HG02840 (cell line): ENCODE measurements around the gene KCTD18.

Experiments used
- ATAC-seq: cut with Tn5 transposase; IDR thresholded peaks from one replicate; pipeline ENCODE4 v1.9.1; 2021; ENCODE audit warnings: mild to moderate bottlenecking, moderate library complexity, moderate number of reproducible peaks; ENCODE audit not compliant: unreplicated experiment, low FRiP score

The KCTD18 gene

DNA sequence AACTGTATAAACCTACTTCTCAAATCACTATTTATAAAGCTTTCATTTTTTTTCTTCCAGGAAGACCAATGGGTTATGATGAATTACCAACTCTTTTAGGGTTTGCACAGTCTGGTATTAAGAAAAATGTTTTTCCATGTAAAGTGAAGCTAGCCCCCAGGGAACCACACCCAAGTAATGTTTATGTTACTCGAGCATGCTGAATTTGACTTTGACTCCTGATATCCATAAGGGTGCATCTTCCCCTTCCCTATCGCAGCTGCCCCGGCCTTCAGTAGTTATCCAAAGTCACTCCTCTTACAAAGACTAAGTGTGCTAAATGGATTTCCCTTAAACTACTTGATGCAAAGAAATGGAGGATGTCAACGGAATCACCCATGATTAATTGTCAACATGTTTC lies 21.7 kb downstream of the KCTD18 start:
- ATAC-seq, result no peak

DNA sequence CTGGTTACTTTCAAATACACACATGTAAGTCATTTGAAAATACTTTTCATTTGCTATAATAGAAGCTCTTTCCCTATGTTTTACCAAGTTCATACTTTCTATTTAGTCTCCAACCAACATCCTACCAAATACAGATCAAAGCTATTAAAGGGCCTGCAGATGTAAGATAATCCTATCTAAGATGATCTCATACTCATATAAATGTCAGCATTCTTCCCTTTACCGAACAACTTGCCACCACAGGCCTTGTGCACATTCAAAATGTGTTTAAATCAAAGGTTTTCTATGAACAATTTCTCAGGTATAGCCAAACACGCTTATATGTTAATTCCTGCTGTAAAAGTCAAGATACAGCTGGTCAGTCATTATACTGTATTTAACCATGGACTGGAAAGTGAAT lies 23.3 kb downstream of the KCTD18 start:
- ATAC-seq, result no peak

DNA sequence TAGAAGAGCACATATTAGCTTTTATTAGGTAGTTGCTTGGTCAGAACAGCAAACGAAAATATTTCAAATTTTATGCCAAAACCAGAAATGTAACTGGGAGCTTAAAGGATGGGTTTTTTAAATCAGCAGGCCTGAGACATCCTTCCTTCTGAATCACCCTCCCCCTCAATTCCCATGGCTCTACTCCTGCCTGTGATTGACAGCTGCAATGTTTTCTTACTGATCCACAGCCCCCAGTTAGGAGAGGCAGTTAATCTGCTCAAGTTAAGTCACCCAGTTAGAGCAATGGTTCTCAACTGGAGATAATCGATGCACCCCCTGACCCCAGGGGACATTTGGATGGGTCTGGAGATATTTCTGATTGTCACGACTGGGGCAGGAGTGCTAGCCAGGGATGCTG lies 24.9 kb downstream of the KCTD18 start:
- no peak for ATAC-seq

DNA sequence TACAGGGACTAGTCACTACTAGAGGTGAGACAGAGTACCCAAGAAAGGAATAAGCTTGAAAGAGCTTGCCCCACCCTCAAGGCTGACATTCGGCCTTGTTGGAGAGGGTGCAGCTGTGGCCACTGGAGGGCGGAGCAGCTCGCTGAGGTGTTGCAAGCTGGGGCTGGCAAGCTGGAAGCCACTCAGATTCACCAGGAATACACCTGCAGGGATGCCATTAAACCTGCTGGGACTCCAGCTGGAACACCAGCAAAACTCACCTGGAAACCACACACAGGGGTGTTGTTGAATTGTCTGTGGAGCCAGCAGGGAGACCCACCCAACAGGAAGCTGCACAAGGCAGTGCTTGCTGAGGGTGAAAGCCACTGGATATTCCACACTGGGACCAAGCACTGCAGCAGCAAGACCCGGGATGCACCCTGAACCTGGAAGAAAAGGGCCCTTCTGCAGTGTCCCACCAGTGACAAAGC lies 26.1 kb downstream of the KCTD18 start:
- ATAC-seq, result no peak

DNA sequence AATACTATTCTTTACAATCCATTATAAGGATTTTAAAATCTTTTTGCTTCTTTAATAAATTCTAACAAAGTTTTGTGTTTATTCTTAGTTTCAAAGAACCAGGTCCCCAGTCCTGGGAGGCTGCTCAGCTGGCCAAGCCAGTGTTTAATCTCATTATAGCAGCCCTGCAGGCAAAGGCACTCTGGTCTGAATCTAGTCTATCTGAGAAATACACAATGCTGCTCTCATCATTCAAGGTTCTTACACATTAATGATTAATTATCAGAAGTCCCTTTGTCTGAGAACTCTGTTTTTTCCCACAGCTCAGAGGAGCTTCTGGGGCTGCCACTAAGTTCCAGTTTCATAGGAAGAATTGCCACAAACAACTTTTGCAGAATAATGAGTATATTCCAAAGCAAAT lies 27.7 kb downstream of the KCTD18 start:
- peak; percentile 53 for ATAC-seq

DNA sequence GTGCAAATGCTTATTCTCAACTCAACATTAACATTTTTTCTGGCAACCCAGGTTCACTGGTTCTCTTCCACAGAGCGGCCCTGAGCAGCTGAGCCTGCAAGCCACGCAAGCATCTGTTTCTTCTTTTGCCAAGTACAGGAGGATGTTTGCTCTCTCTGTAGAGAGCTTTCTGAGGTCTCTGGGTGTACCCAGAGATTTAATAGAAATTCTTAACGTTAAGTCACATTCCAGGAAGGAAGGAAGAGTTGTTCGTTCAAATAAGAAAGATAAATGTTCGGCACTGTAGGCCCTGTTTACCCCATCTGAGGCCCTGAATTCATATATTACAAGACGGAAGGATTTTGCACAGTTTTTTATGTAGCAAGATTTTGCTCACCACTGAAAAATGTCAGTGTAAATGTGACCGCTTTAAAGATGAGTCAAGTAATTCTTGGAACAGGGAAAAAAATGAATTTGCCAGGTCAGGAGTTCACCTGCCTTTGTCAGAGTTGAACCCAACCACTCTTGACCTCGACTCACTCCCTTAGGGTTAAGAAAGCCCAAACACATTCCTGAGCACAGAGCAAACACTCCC lies 30.1 kb downstream of the KCTD18 start:
- ATAC-seq, result no peak

DNA sequence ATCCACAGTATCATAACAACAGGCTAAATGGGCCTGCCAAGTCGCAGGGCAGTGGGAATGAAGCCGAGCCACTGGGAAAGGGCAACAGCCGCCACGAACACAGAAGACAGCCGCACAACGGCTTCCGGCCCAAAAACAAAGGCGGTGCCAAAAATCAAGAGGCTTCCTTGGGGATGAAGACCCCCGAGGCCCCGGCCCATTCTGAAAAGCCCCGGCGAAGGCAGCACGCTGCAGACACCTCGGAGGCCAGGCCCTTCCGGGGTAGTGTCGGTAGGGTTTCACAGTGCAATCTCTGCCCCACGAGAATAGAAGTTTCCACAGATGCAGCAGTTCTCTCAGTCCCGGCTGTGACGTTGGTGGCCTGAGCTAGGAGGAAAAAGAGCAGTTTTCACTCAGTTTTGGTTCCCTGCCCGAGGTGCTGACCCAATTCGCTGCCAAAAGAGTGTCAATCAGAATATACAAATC lies 32.2 kb downstream of the KCTD18 start:
- ATAC-seq, result no peak

DNA sequence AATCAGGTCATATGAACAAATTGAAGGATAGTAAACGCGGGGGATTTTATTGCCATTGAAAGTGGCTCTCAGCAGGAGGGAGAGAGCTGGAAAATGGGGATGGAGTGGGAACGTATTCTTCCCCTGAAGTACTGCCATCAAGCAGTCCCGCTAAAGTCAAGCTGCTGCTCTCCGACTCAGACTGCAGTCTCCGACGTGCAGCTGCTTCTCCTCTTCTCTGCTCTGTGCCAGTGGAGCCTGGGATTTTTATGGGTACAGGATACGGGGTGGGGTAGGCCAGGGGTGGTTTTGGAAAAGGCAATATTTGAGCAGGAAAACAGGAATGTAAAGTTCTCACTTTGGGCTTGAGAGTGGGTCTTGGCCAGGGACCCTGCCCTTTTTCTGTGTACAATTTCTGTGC lies 33.0 kb downstream of the KCTD18 start:
- no peak for ATAC-seq

DNA sequence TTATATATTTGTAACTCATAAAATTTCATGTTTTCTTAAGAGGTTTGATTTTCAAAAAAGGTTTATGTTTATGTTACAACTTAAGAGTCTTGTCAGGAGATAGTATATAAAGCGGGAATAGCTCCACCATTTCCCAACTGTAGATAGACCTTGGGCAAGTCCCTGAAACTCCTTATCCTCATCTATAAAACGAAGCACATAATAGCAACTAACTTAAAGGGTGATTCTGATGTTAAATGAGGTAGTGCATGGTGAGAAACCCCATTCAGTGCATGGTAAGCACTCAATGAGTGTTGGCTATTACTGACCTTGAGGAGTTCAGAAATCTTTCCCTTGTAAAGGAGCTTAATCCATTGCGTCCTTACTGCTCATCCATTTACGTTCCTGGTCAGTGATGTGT lies 34.1 kb downstream of the KCTD18 start:
- no peak for ATAC-seq

DNA sequence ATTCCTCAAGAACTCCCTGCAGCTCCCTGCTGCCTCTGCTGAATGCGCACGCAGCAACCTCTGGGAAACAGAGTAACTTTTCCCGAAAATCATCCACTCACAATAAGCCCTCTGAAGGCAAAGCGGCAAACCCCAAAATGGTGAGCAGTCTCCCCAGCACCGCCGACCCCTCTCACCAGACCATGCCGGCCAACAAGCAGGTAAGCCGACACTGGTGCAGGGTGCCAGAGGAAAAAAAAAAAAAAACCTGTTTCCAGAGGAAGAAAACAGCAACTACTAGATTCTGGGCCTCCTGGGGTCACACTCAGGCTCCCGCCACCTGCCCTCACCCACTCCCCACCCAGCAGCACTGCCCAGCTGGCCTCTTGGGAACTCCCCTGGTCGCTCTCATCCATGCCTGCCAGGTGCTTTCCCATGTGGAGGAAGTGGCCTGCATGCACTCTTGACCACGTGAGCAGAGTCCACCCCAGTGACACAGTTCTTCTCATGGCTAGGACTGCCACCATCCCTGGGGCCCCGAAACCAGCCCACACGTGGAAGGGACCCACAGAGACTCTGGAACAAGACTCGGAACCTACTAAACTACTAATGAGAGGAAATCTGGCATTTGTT lies 36.9 kb downstream of the KCTD18 start:
- no peak for ATAC-seq

DNA sequence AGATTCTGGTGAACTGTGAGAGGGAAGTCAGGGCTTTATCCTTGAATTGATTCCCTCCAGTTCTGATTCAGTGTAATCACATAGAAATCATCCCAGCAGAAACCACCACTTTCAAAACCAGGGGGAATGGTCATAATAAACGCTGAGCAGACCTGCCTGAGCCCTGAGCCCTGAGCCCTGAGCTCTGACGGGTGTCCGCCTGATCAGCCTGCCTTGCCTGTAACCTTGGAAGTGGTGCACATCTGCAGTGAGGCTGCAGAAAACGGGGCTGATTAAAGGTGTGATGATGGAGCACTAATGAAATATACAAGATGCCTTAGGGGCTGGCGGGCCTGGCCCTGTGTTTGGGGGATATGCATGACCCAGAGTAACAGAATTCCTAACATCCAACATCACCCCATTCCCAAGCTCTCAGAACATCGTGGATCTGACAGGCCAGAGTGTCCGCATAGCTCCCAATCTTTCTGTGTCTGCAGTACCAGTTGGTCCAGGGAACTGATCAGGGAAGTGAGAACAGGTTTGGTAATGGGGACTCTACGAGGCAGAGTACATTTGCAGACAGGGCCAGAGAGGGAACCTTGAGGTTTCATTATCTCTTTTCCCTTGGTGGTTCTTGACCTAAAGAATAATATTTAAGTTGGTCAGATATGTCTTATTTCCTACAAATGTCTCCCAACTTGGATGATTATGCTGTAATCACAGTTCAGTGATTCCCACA lies 37.8 kb downstream of the KCTD18 start:
- peak; percentile 16 for ATAC-seq

DNA sequence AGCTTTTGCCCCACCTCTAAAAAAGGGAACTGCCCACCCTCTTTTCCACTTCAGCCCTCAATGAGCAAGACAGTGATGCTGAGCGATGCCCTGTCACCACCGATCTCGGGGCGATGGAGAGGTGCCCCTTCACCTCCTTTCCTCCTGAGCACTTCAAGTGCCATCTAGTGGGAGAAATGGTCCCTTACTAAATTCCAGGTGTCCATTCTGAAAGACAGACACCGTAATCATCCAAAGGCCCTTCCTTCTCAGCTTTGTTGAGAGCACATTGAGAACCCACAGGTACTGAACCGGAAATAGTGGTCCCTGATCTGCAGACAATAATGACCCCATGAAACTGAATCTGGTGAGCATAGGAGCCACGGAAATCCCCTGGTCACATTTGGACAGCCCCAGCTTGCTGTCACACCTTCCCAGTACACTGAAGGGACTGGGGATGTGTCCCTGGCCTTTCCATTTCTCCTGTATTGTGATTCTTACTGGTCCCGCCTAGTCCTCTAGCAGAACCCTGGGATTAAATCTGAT lies 38.5 kb downstream of the KCTD18 start:
- peak; percentile 77 for ATAC-seq

DNA sequence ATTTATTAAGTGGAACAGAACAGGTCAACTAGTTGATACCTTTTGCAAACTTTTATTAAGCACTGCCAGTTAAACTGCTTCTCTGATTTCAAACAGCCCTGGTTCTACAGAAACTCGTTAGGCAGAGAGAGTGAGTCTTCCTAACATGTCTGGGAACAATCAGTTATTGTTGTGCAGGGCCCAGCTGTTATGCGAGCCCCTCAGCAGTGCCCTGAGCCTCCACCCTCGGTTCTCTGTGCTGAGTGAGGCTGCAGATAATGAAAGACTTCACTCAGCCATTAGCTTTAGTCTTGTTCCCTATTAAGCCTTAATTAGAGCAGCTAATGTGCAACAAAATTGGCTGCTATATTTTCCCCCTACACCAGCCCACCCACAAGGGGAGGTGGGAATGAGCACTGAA lies 39.6 kb downstream of the KCTD18 start:
- ATAC-seq, result no peak

DNA sequence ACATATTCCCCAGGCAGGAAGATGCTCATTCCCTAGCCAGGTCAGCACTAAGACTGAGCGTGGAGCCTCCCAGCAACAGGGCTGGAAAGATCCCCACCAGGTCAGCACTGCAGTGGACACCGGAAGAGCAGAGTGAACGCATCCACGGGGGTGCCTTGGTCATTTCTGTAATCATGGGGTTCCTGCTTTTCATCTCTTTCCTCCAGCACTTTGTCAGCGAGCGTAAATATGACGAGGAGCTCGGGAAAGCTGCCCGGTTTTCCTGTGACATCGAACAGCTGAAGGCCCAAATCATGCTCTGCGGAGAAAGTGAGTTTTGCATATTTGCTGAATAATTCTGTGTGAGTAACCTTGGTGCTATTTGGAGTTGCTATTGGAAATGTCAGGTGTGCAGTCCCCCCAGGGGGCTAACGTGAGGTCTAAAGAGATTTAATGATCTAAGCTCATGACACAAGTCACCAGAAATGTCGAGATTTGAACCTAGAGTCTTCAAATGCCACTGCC lies 40.1 kb downstream of the KCTD18 start:
- ATAC-seq, result no peak

DNA sequence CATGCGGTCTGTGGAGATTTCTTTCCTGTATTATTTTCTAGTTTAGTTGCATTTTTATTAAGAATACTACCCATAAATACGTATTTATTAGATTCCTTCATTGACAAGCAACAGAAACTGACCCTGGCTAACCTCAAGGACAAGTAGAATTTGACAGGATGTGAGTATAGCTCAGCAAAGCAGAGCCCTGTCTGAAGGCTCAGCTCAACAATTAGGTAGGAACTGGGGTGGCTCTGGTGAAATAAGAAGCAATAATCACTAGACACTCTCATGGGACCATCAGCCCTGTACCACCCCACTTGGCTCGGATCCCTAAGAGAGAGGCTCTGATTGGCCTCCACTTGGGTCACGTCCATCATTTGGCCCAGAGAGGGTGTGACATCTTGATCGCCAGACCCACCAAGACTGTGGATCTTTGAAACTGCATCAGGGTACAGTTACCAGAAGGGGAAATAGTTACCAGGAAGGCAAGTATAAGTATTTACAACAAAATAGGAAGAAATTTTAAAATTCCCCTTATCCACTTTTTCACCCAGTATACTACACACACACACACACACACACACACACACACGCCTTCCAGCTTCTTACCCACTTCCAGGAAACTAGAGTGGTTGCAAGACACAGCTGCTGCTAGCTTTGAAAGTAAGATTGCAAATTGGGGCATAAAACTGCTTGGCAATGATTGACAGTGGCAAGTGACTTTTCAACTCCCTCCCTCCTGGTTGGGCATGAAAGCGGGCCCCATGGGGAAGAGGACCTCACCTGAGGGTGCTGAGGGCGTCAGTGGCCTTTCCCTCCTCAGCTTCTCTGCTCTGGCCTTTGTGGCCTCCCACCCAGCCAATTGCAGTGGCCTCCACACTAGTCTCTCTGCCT lies 41.8 kb downstream of the KCTD18 start:
- ATAC-seq, result no peak

DNA sequence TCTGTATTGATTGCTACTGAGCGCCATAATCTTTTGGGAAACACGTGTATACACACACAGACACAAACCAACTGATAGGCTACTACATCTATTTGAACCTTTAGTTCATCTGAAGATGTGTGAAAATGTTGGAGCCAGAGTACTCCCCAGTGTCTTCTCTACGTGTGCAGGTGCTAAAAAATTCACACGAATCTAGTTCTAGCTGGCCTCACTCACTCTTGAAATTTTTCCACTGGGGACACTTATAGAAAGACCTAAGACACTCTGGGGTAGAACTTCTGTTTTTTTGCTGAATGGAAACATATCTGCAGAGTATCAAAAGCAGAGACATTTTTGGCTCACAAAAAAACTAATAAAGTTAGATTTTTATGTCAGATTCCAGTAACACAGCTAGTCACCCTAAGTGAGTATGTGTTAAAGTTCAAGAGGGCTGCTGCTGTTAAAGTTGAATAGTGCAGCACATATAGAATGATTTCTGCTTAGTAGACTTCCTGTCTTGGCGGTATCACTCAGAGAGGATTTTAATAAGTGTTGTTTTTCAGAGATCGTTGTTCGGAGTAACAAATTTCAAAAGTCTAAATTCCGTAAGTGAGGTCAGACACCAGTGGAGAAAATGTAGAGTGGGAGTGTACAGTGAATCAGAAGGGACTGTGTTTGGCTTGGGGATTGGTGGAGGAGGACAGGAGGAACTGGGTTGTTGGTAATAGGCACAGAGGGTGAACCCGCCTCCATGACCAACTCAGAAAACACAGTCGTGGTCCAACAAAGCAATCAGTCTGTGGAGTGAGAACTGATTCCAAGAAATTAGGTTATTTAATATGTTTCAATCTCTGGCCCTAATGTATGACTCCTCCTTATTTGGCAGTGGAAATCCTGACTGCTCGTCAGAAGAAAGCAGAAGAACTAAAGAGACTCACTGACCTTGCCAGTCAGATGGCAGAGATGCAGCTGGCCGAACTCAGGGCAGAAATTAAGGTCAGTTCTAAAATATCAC lies 43.1 kb downstream of the KCTD18 start:
- no peak for ATAC-seq

DNA sequence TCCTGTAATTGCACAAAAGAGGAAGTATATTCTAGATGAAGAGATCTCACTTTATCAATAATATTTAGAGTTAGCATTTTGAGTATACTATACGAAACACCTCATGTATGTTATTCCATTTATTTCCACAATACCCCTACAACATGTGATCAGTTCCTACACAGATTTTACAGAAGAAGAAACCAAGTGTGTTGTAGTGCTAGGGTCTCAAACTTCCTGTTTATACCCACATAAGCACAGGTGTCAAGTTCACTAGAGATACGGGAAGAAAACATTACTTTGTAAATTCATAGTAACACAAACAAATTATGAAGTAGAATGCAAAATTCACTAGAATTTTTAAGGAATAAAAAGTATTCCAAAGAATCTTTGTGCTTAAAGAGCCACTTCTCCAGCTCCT lies 46.4 kb downstream of the KCTD18 start:
- no peak for ATAC-seq

DNA sequence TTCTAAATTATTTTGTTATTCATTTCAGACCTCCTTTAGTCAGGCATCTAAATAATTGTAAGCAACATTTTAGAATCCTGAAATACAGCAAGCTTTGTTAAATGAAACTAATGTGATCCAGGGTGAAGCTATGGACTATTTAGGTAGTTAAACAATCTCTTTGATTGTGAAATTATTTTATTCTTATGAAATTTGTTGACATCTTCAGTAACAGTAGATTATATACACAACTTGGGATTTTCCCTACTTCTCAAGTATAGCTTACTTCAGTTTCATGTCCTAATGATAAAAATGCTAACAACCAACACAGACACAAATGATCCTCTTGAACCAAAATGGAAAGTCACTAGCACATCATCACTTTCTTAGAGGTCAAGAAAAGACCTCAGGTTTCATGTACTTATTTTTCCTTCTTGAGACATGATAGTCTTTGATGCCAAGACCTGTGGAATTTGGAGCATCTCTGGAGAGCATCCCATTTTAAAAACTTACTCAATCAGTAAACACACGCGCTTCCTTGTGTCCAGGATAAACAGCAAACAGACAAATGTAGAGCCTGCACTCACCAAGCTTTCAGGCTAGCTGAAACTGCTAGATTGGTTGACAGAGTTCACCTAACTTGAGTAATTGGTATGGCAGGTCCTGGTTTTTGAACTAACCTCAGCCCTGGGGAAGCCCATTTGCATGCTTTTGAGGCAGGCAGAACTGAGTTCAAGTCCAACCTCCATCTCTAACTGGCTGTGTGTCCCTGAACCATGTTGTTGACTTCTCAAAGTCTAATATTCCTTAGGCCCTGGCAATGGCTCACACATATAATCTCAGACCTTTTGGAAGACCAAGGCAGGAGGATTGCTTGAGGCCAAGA lies 47.8 kb downstream of the KCTD18 start:
- no peak for ATAC-seq
